Body of pancreas (tissue), 4 donors: ENCODE results near the gene NPIPB4.
"Not testable (repeated sequence)": the region's sequence is repeated elsewhere in the genome, so short reads cannot be mapped to it uniquely, and the experiment has no call there.

ENCODE experiments used
- CTCF ChIP-seq, 7 experiments: fragments of 450-650 bp in 4 of 7; fragments of 200-600 bp in 3 of 7; sonication (generic) in 3 of 7; IDR thresholded peaks; one replicate each; pipeline ENCODE4 v1.5.1; 2016 to 2019; ENCODE audit warnings: antibody characterized with exemption in 7 of 7
- POLR2A ChIP-seq, 3 donors: fragments of 450-650 bp; IDR thresholded peaks; one replicate each; pipeline ENCODE4 v1.6.1; 2016; ENCODE audit warnings: antibody characterized with exemption in 3 of 3, mild to moderate bottlenecking in 2 of 3

GRCh38 chr16:21835747-21836146, 21.8 kb downstream of the NPIPB4 start:
- TF ChIP-seq CTCF, POLR2A (IDR thresholded peaks at IDR 0.05): not testable (repeated sequence)
